Neural progenitor cell (in vitro differentiated cells): ENCODE results near the gene FAM43A.

Experiments
- EZH2phosphoT487 ChIP-seq: fragments of 200-600 bp; sonication (generic); IDR thresholded peaks from 2 replicates; pipeline ENCODE4 v1.6.1; 2017; ENCODE audit warnings: antibody characterized with exemption
- TF ChIP-seq, protein P1 (sequence below): fragments of 200-600 bp; sonication (generic); IDR thresholded peaks from 2 replicates; pipeline ENCODE4 v1.5.1; 2017; ENCODE audit warnings: antibody characterized with exemption, mild to moderate bottlenecking

DNA sequence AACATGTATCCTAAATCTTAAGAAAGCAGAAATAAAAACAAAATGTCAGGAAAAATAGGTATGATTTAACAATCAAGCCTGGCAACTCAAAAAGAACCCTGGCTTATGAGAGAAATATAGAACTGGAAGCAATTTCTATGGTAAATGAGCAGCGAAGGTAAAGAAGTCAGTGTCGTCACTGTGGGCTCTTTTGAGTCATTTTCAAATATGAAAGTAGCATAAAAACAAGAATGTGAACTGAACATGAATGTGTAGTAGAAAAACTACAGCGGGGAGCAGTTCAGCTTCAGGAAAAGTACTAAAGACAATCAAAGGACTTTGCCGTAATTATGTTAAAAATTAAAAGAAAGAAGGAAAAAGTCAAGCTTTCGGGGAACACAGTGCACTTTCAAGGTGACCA is 31.2 kb upstream of the FAM43A start:
- TF ChIP-seq, protein P1, sequence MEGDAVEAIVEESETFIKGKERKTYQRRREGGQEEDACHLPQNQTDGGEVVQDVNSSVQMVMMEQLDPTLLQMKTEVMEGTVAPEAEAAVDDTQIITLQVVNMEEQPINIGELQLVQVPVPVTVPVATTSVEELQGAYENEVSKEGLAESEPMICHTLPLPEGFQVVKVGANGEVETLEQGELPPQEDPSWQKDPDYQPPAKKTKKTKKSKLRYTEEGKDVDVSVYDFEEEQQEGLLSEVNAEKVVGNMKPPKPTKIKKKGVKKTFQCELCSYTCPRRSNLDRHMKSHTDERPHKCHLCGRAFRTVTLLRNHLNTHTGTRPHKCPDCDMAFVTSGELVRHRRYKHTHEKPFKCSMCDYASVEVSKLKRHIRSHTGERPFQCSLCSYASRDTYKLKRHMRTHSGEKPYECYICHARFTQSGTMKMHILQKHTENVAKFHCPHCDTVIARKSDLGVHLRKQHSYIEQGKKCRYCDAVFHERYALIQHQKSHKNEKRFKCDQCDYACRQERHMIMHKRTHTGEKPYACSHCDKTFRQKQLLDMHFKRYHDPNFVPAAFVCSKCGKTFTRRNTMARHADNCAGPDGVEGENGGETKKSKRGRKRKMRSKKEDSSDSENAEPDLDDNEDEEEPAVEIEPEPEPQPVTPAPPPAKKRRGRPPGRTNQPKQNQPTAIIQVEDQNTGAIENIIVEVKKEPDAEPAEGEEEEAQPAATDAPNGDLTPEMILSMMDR: no peak
- TF ChIP-seq EZH2phosphoT487: no peak
